LNCAP (cell line): ENCODE measurements around the gene AADAC.

Experiments used
- TF ChIP-seq, protein P1 (sequence below): fragments of 450-650 bp; IDR thresholded peaks from 2 replicates; pipeline ENCODE4 v1.5.1; 2017; ENCODE audit warnings: mild to moderate bottlenecking

AADAC gene

DNA sequence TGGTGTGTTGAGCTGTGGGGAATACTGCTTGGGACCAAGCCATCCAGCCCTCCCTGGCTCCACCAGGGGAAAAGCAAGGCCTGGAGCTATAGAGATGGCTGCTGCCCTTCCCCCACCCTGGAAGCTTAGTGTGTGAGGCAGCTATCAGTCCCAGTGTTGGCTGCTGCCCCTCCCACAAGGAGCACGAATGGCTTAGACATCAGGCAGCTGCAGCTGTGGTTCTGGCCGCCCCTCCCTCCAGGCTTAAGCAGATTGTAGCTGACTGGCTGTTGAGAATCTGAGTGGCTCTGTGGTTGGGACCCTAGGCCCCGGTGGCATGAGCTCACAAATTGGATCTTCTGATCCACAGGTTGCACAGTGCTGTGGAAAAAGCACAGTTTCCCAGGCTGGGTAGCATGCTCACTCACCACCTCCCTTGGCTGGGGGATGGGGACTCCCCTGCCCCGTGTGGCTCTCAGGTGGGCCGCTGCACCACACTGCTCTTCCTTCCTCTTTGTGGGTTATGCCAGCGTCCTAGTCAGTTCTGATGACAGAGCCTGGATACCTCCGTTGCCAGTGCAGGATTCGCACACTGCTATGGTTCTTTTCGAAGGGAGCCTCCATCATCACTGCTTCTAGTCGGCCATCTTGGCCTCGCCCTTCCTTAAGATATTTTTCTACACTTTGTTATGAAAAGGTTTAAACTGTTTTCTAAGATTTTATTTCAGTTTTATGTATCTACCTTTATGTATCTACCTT, 38.3 kb downstream of the AADAC start:
- TF ChIP-seq, protein P1, sequence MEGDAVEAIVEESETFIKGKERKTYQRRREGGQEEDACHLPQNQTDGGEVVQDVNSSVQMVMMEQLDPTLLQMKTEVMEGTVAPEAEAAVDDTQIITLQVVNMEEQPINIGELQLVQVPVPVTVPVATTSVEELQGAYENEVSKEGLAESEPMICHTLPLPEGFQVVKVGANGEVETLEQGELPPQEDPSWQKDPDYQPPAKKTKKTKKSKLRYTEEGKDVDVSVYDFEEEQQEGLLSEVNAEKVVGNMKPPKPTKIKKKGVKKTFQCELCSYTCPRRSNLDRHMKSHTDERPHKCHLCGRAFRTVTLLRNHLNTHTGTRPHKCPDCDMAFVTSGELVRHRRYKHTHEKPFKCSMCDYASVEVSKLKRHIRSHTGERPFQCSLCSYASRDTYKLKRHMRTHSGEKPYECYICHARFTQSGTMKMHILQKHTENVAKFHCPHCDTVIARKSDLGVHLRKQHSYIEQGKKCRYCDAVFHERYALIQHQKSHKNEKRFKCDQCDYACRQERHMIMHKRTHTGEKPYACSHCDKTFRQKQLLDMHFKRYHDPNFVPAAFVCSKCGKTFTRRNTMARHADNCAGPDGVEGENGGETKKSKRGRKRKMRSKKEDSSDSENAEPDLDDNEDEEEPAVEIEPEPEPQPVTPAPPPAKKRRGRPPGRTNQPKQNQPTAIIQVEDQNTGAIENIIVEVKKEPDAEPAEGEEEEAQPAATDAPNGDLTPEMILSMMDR, result no peak

DNA sequence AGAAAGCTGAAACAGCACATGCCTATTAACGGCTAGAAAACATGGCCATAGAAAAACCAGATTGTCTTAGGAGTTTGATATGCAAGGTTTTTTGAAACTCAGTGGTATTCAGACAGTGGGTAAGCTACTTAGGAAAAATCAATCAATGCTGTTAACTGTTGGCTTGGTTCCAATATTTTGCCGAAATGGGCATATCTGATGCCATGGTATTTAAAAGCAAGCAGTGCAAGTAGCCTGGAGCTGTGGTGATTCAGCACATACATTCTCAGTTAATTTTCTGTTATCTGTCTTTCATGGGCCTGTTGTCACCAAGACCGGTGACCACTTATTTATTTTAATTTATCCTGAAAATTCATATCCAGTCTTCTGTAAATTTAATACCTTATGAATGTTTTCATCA, 42.2 kb downstream of the AADAC start:
- TF ChIP-seq, protein P1, result no peak

- TF ChIP-seq, protein P1, result no peak
Measured at GRCh38 chr3:151856641-151857040, 42.7 kb downstream of the AADAC start.

GRCh38 chr3:151859233-151859673, 45.3 kb downstream of the AADAC start:
- TF ChIP-seq, protein P1, result no peak

GRCh38 chr3:151859905-151860304, 46.0 kb downstream of the AADAC start:
- TF ChIP-seq, protein P1, result no peak

GRCh38 chr3:151863611-151864010, 49.7 kb downstream of the AADAC start:
- TF ChIP-seq, protein P1, result no peak

DNA sequence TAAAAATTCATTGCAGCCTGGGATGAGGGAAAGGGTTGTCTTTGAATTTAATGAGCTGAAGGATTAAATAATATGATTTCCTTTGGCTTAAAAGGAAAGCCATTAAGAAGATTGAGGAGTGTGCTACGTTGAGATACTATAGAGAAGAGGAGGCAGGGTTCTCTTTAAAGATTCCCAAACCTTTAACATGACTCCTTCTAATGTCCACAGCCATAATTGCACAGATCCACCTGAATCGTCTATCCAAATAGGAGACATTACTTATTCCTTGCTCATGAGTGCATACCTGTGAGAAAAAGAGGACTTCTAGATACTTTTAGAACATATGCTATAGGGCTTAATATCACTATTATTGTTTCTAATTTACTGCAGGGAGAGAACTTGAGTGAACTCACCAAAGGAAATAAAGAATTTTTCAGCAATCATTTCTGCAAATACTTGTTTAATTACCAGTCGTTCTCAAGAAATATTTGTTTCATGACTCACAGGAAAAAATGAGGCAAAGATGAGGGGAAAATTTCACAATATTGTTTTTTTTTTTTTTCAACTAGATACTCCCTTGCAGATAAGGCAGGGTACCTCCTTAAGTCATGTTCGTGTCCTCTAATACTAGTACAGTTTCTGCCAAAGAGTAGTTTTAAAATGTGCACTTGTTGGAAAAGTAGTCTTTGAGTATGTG, 50.6 kb downstream of the AADAC start:
- TF ChIP-seq, protein P1, result no peak
